Nucleus accumbens (tissue), 56 donors: Measurements from ENCODE around the gene EPB41L4B.
"Not testable (repeated sequence)": the region's sequence is repeated elsewhere in the genome, so short reads cannot be mapped to it uniquely, and the experiment has no call there.

Experiments
- DNase-seq, 56 donors: peaks; one replicate each; lab custom pipeline; 2025; lab: John Stamatoyannopoulos, UW

EPB41L4B gene

DNA sequence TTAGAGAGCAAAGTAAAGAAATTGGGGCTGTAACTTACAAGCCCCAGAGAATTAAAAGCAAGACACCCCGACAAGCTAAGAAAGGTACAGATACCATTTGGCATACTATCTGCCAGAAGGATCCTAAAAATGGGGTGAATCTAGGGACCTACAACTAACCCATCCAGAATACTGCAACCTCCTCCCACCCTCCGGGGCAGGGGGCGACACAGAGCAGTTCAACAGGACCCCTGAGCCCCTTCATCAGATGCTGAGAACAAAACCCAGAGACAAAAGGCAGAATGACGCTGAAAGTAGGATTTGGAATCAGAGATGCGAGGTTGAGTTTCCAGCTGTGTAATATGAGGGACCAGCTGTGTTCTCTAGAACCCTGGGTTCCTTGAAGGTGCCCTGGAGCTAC is 71.2 kb downstream of the EPB41L4B start:
- DNase-seq = no peak

DNA sequence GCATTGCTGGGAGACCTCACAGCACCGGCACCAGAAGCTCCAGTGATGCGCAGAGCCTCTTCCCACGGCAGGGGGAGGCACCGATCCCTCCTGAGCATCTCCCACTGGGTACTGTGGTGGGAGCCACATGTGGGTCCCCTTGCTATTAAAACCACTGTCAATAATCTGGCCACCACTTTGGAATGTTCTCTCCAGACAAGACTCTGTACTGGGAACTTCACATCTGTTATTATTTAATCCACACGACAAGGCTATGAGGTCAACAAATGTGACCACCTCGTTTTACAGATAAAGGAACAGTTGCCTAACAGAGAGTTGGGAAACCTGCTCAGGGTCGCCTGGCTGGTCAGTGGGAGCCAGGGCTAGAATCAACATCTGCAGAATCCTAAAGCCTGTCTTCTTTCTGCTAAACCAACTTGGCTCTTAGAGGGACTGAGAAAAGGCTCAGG is 72.7 kb downstream of the EPB41L4B start:
- no peak for DNase-seq

DNA sequence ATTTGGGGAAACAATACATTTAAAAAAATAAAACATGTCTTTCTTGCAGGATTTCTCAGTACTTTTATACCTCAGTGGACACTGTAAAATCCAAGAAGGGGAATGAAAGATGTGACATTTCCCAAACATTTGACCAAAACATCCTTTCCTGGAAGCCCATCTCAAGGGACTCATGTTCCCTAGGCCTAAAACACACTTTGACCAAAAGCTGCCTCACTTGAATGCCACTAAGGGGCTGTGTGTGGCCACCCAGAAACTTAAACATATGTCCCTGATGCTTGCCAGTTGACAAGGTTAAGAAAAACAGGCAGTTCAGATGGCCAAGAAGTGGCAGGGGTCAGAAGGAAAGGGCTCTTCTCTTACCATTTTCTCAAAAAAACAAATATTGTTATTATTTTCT is 73.6 kb downstream of the EPB41L4B start:
- DNase-seq = no peak

DNA sequence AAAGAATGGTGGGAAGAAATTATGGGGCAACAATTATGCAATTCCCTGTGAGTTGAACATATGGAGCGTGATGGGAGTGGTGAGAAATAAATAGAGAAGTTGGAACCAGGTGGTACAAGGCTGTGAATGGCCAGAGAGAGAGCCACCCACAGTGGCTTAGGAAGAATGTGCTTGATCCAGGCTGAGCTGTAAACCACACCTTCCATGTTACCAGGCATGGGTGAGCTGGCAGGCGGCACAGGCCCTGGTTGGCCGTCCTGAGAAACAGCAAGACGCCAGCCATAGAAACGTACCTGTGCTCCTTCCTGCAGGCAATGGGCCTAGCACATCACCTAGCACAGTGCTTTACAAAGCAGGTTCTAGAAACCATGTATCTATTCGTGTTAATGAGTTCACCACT is 74.3 kb downstream of the EPB41L4B start:
- no peak for DNase-seq

DNA sequence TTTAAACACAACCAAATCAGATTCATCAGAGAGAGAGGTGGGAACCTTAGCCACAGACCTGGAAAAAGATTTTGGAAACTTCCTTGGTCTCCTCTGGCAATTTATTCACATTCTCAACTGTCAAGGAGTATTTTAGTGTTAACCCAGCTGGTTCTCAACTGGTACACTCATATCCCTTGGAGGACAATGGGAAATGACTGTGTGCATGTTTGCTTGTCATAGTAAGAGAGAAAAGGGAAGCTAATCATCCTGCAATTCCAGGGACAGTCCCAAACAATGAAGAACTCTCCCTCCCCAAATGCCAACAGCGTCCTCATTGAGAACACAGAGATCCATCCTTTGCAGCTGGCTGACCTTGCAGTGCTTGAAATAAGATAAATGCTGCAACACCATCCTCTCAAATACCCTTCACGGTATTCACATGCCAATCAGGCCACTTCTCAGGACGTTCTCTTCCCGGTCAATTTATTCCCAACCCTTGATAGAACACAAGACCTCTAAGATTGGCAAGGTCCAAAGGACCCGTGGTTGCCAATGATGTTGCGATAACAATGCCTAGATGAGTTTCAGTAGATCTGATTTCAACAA is 75.5 kb downstream of the EPB41L4B start:
- no peak for DNase-seq

DNA sequence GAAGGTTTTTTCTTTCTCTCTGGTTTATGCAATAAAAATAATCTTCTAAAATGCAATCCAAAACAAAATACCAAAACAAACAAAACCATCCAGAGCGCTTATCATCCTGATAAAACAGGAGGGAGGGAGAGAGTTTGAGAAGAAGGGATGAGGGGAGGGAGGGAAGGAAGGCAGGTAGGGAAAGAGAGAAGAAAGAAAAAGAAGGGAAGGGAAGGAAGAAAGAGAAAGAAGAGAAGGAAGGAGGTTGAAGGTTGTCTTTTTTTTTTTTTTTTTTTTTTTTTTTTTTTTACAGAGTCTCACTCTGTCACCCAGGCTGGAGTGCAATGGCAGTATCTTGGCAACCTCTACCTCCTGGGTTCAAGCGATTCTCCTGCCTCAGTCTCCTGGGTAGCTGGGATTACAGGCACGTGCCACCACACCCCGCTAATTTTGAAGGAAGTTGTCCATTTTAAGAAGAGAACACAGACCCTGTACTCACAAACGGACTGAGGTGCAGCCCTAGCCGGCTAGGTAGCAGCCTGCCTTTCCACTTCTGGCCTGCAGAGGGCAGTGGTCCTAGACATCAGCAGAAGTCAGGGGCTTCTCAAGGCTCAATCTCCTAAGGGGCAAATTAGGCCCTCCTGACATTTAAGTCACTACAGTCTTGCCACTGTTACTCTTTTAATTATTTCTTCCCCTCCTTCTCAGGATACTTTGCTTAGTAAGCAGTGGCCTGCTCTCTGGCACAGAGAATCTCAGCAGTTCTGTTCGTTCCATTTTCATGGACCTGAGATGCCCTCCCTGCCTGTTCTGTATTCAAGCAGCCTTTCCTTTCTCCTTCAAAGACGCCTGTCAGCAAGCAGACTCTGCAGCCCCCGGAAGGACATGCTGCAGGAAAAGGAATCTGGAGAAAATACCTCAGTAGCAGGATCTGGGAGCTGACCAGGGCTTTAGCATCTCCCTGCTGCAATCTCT is 76.4 kb downstream of the EPB41L4B start:
- peak in 48 of 56 donors; percentile 5 to 83 (median 32) for DNase-seq

DNA sequence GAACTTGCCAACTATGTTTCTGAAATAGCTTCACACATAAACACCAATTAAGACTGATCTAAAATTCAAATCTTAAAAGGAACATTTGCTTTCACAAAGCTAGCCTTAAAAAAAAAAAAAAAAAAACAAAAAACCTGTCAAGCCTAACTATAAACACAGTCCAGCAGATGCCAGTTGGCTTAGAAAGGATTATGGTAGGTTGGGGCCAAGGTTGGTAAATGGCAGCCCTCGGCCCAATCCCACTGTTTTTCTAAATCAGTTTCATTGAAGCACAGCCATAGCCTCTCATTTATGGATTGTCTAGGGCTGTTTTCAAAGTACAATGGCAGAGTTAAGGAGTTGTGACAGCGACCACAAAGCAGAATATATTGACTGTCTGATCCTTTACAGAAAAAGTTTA is 78.1 kb downstream of the EPB41L4B start:
- peak in 7 of 56 donors; percentile 3 to 21 (median 14) for DNase-seq

DNA sequence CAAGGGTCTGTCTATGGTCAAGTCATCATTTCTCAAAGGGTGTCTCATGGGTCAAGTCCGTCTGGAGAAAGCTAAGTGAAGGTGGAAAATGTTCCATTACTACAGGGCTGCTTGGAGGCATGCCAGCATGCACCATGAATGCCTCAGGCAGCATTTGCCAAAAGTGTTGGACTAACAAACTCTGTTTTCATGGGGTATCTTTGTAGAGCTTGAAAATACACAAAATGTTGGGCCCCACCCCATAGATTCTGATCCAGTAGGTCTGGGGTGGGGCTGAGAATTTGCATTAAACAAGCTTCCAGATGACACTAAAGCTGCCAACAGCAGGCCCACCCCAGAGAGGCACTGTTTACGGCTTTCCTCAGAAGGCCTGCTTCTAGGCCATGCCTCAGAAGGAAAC is 78.8 kb downstream of the EPB41L4B start:
- peak in 6 of 56 donors; percentile 2 to 46 (median 12) for DNase-seq

DNA sequence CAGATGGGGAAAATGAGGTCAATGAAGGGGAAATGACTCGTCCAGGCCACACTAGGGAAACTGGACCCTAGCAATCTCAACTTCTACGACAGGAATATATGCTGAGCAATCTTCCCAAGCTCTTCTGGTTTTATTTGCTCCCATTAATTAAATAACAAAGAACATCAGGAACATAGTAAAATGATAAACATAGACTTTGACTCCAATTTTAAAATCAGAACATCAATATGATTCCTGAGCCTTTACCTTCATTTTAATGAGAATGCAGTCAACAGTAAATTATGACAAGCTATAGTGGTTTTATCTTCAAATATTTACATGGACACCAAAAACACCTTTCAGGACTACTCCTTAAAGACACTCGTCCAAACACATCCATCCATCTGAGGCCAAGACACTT is 79.7 kb downstream of the EPB41L4B start:
- no peak for DNase-seq

DNA sequence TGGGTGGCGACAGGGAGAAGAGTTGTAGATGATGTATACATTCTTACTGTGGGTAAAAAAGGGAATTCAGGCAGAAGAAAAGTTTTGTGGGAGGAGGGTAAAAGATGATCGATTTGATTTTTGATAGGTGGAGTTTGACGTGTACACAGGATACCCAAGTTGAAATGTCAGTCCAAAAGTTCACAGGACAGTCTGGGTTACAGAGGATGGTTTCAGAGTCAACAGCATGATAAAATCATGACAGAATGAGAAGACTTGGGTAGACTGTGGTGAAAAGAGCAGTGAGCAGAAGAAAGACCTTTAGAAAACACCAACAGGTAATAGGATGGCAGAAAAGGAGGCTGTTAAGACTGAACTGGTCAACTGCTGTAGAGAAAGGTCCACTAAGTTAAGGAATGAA is 81.6 kb downstream of the EPB41L4B start:
- no peak for DNase-seq

DNA sequence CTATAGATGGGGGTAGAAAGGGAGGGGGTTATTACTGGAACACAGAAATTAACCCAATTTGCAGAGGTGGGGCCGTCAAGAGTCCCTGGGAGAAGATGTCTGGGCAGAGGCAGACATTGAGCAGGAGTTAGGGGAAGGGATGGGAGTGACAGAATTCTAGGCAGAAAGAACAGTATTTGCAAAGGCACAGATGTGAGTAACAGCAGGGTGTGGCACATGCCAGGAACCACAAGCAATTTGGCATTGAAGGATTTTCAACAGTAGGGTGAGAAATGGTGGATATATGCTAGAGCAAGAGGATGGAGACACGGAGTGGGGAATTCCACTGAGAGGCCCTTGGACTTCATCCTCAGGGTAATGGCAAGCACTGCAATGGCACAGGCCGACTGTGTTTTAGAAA is 82.2 kb downstream of the EPB41L4B start:
- no peak for DNase-seq

DNA sequence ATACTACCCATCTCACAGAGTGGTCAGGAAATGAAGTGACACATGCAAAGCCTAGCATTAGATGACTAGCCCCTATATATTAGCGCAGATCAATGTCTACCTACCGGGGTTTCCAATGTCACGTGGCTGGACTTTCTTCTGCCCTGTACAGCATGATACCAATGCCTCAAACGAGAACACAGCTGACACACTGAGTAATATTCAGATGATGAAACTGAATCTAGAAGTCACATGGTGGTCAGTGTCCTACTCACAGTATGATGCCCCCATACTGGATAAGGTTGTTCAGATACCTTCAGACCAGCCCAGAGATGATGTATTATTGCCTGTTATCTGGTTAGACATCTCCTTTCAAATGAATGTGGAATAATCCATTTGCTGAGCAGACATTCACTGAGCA is 82.7 kb downstream of the EPB41L4B start:
- no peak for DNase-seq

DNA sequence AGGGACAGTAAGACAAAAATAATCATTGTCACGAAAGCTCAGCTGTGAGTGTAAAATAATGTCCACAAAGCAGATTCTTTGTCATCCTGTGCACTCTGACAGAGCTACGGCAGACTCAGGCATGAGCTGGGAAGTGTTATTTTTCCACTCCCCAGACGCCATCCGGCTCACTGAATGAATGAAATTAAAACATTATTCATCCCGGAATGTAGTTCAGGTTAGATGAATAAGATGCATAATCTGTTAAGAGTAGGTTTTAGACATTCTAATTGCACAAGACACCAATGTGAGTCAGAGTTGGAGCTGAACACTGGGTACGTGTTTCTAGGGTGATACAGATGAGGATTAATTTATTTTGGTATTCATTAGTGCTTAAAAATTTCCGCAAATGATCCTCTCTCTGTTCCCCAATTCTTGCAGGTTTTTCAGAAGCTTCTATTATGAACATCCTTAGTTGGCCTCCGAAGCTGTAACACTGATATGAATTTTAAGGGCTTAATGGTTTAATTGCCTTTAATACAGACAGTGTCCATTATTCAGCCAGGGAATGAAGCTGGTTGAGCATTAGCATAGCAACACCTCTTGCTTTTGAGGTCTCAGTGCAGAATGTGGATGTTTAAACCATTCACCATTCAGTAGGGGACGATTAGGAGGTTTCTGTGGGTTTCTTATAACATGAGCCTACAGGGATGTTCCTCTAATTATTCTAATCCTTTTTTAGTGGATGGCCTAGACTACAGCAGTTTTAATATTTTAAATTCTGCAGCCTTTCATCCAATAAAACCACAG is 88.2 kb downstream of the EPB41L4B start:
- peak in 16 of 56 donors; percentile 2 to 58 (median 22) for DNase-seq

DNA sequence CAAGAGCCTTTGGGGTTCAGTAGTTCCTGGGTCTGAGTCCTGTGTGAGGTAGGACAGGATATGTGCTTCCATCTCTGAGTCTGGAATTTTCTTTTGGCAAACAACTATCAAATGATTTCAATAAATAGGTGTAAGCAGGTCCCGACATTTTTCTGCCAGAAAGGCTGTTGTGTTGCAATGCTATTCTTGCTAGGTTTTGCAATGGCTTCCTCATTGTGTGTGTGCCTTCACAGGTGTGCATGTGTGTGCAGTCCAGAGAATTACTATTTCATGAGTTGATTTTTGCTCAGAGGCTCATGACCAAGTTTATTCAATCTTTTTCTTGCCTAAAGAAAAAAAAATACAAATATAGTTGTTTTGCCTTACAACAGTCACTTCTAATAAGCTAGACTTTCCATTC is 89.3 kb downstream of the EPB41L4B start:
- no peak for DNase-seq

DNA sequence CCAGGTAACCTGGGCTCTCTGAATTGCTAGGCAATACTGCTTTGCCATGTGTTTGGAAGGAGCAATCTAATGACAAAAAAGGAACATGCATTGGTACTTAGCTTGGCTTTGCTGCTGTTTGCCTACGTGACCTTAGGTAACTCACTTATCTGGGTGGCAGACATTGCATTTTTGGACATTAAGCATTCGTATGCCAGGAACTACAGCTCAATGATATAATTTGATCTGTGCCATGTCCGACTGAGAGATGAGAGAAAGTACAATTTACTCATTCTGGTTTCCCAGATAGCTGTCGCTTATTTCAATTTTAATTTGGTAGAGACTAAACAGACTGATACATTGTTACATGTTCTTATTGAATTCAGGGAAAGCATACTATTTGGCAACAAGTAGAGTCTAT is 90.6 kb downstream of the EPB41L4B start:
- DNase-seq = no peak

DNA sequence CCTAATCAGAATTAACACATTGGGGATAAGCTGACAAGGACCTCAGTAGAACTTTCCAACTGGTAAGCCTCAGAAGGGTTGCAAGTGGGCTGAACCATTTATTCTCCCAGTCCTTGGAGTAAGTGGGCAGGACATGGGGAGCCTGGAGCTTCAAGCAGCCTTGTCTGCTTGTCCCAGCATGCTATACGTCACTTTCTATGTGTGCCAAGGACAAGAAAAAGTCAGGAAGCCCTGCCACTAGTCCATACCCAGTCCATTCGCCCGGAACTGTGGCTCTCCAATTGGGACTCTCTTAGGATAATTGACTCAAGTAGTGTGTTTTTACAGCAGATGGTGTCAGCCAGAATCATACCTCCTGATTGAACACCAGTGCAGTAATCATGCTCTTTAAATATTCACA is 91.2 kb downstream of the EPB41L4B start:
- no peak for DNase-seq

DNA sequence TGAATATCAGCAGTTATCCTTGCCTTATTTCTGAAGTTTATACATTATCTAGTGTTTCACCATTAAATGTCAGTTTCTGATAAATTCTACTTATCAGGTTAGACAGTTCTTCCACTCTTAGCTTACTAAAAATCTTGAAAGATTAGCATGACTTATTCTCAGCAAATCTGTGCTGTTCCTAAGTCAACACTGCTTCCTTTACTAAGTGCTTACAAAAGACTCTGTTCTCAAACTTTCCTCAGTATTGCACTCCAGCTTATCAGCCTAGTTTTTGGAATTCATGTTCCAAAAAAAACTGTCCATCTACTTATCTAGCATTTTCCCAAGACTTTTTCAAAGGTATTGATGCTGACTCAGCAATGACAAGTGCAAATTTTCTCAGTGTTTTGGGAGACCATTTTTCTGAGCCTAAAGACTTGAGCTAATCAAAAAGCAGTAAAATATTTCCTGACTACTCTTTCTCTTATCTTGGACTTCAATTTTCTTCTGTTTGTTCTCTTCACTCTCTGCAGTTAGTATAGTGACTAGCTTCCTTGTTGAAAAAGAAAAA is 92.7 kb downstream of the EPB41L4B start:
- no peak for DNase-seq

DNA sequence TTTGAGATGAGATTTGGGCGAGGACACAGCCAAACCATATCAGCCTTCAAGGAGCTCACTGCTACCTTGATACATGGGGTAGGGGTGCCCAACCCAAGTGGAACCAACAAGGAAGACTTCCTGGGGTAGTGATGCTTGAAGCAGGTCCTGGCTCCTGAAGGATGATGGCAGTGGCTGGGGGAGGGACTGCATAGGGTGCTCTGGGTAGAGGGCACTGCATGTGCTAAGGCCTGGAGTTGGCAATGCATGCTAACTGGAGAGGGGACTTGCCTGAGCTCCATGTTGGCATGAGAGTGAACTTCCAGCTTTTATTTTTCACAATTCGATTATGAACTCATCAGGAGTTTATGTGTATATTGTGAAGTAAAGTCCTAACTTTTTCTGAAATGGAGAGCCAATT is 95.2 kb downstream of the EPB41L4B start:
- no peak for DNase-seq

DNA sequence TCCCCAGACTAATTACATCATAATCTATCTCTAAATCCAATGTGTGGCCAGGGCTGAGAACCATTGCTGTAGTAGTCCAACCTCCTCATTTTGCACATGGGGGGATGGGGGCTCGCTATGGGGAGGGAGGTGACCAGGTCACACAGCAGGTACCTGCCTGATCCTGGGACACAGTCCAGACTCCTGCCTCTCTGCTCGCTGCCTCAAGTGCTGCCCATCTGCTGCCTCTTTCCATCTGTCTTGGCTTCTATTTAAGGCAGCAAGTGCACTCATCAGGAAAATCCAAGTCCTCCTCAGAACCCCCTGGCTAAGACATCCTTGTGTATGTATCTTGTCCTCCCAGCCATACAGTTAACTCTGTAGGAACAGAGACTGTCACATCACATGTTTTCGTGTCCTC is 96.1 kb downstream of the EPB41L4B start:
- no peak for DNase-seq

DNA sequence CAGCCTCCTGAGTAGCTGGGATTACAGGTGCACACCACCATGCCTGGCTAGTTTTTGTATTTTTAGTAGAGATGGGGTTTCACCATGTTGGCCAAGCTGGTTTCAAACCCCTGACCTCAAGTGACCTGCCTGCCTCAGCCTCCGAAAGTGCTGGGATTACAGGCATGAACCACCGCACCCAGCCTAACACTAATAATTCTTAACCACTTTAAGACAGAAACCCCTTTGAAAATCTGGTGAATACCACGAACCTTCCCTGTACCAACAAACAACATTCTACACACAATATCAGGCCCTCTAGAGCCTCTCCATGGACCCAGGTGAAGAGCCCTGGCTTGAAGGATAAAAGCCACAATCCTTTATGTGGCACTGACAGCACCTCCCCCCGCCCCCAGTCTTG is 102.6 kb downstream of the EPB41L4B start:
- not testable (repeated sequence) for DNase-seq

DNA sequence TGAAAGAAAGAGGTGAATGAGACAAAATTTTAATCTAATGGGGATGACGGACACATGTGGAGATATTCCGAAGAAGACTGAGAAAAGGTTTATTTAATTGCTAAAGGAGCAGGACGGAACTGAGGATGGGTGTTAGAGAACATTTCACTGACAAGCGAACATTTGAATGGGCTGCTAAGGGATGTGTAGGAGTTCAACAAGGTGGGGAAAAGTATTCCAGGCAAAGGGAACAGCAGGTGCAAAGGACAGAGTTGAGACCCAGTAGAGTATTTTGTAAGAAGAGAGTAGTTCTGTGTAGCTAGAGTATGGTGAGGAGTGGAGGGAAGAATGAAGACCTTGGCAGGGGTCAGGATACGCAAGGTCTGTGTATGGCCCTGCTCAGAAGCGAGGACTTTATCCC is 106.4 kb downstream of the EPB41L4B start:
- no peak for DNase-seq
